GM21360 (cell line): ENCODE measurements around the gene DDX11.
"Not testable (repeated sequence)": the region's sequence is repeated elsewhere in the genome, so short reads cannot be mapped to it uniquely, and the experiment has no call there.

ENCODE experiments used
- ATAC-seq: cut with Tn5 transposase; IDR thresholded peaks from one replicate; pipeline ENCODE4 v1.9.1; 2021; ENCODE audit warnings: mild to moderate bottlenecking, moderate library complexity; ENCODE audit not compliant: unreplicated experiment

Gene DDX11

DNA sequence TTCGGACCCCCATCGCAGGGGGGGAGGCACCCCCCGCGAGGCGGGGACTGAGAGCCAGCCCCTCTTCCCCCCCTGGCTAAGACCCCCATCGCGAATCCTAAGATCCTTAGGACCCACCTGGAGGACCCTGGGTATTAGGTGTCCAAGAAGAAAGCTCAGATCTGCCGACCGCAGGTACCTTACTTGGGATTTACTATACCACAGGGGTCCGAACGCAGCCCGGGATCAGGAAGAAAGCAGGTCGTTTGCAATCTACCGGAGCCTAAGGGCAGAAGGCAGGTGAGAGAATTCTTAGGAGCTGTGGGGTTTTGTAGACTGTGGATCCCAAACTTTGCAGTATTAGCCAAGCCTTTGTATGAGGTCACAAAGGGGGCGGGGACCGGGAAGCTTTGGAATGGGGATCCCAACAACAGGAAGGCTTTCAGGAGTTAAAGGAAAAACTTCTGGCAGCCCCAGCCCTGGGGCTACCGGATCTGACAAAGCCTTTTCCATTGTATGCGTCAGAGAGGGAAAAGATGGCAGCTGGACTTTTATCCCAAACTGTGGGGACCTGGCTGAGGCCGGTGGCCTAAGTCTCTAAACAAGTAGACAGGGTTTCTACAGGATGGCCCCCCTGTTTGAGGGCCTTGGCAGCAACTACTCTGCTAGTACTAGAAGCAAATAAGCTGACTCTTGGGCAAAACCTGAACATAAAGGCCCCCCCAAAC lies 47.5 kb downstream of the DDX11 start:
- ATAC-seq = not testable (repeated sequence)

DNA sequence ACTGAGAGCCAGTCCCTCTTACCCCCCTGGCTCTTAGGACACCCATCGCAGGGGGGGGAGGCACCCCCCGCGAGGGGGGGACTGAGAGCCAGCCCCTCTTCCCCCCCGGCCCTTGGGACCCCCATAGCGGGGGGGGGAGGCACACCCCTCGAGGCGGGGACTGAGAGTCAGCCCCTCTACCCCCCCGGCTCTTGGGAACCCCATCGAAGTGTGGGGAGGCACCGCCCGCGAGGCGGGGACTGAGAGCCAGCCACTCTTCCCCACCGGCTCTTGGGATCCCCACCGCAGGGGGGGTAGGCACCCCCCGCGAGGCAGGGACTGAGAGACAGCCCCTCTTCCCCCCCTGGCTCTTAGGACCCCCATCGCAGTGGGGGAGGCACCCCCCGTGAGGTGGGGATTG lies 48.8 kb downstream of the DDX11 start:
- no peak for ATAC-seq

DNA sequence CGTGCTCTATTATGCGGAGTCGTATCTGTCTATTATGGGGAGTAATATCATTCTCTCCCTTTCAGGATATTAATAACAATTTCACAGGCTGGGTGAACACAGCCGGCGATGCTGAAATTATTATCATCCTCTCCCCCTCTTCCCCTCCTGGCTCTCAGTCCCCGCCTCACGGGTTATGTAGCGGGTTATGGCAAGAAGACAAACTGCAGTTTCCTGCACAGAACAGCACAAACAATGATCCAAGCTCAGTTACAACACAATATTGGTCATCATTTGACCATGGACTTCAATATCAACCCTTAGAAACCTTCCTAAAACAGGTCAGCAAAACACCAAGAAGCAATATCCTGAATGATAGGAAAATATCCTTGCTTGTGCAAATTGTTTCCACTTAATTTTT lies 50.5 kb downstream of the DDX11 start:
- ATAC-seq = not testable (repeated sequence)

DNA sequence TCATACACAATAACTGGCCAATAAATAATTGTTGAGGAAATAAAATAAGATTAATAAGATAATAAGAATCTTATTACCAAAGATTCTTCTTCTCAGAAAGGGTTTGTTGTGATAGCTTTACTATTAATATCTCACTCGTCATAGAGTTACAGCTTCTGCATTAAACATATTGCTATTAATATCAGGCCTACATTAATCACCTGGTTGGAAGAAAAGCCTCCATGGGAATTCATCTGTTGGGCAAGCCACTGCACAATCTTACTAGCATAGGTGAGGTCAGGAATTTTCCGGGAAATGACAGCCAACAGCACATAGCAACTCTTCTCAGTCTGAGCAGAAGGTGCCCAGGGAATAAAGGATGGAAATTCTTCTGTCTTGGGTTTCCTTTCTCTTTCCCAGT lies 51.5 kb downstream of the DDX11 start:
- not testable (repeated sequence) for ATAC-seq

DNA sequence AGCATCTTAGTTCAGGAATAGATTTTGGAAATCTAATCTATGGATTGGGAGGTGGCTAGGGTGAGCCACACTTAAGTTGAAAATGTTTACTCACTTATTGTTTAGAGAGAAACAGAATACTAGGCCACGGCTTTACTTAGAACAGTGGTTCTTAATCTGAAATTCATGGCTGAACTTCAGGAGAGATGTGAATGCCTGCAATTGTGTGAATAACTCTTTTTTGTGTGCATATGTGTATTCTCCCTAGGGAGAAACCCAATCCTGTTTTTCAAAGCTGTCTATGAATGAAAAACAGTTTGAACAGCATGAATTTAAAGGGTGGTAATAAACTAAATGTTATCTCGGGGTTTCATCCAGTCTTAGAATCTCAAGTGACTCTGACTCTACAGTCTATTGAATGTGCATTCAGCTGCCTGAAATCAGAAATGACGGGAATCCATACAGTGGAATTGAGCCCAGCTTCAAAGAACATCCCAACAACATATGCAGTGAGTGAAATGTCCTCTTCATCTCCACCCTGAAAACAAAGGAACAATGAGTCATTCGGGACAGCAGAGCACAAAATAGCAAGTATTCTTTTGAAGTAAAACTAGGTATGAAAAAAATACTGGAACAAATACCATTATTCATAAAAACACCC lies 53.7 kb downstream of the DDX11 start:
- not testable (repeated sequence) for ATAC-seq

DNA sequence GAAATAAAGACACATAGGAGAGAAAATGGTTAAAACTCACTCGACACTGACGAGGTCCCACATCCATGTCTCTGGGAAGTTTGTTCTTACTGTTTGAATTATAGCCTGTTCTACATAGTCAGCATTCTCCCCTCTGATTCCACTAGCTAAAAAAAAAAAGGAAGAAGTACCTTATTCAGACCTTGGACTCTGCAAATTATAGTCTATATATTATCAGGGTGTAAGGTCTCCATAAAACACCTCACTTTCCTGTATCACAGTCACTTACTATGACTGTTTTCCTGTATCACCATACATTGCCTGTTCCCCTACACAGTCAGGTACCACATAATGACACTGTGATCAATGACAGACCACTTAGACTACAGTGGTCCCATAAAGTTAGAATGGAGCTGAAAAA lies 62.9 kb downstream of the DDX11 start:
- not testable (repeated sequence) for ATAC-seq

DNA sequence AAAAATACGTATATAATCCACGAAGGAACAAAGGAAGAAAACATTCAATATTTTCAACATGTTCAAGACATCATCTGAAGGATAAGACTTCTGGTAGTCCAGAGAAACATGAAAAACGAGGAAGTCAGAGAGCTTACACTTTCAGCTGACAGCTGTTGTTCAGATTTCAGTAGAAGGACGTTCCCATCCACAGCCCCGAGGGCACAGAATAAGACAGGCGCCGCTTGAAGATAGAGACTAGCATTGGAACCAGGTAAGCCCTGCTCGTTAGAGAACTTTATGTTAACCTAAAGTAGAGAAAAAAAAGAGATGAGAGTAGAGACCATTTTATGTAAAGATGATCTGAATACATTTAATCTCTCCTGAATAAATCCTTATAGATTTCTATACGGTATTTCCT lies 71.1 kb downstream of the DDX11 start:
- not testable (repeated sequence) for ATAC-seq

DNA sequence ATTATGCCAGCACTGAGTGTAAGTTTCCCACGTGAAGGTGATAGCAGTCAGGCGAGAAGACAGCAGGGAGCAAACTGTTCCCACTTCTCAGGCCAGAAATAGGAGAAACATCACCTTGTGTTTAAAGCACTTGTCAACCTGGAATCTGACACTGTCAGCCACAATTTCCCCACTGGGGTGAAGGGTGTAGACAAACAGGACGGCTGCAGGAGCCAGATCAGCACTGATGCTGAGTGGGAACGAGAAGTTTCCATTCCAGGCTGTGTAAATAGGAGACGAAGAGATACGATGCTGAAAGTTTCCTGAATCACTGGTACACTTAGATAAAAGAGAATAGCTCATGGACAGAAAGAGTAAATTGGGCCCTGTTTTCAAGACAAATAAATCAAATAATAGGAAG lies 71.6 kb downstream of the DDX11 start:
- not testable (repeated sequence) for ATAC-seq

DNA sequence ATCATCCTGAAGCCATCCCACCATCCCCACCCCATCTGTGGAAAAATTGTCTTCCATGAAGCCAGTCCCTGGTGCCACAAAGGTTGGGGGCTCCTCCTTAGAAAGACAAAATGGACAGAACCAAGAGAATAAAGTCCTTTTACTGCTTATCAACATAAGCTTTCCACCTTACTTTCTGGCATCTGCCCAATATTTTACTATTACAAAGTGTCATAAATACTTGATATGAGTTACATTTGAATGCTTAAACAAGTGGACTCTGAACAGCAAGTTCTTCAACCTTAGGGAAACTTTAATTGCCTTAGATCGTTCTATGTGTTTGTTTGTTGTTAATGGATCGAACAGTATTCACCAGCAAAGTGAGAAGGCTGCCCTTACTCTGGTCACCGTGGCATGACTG lies 73.8 kb downstream of the DDX11 start:
- ATAC-seq = not testable (repeated sequence)

DNA sequence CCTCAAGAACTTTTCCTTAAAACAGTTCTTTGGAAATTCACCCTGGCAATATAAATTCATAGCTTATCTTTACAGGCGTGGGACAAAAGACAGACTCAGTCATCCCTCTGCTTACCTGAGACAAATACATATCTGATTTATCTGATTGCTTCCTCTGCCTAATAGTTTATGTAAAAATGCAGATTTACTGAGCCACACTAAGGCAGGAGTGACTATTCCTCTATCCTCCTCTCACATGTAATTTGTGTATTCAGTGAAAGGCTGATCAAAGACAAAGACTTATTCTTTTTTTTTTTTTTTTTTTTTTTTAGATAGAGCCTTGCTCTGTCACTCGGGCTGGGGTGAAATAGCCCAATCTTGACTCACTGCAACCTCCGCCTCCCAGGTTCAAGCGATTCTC lies 77.1 kb downstream of the DDX11 start:
- not testable (repeated sequence) for ATAC-seq
